Mesenchymal stem cell (in vitro differentiated cells and primary cell): Measurements from ENCODE around the gene WDR1.

Experiments used
- DNase-seq: peaks from one replicate; pipeline ENCODE4 v3.0.0-alpha.2; 2013
- H2AFZ ChIP-seq: one replicate; pipeline ENCODE4 v1.6.1; 2013; ENCODE audit warnings: low read depth, mild to moderate bottlenecking, control low read depth, inconsistent platforms, low read length, moderate library complexity
- H2AK5ac ChIP-seq: 2 replicates; pipeline ENCODE4 v1.6.1; 2013; ENCODE audit warnings: low read length, moderate library complexity, mild to moderate bottlenecking, inconsistent platforms; ENCODE audit not compliant: severe bottlenecking
- H2BK120ac ChIP-seq: one replicate; pipeline ENCODE4 v1.6.1; 2013; ENCODE audit warnings: low read depth, mild to moderate bottlenecking, inconsistent platforms, low read length, moderate library complexity
- H2BK12ac ChIP-seq, 2 experiments: one replicate each; pipeline ENCODE4 v1.6.1; 2013; ENCODE audit warnings: inconsistent platforms in 2 of 2, low read length in 2 of 2, mild to moderate bottlenecking in 2 of 2, moderate library complexity in 2 of 2, control low read depth in 1 of 2
- H2BK15ac ChIP-seq: one replicate; pipeline ENCODE4 v1.6.1; 2013; ENCODE audit warnings: mild to moderate bottlenecking, low read depth, inconsistent platforms; ENCODE audit not compliant: poor library complexity, severe bottlenecking
- H2BK5ac ChIP-seq: 2 replicates; pipeline ENCODE4 v1.6.1; 2013; ENCODE audit warnings: low read depth, mild to moderate bottlenecking, low read length, control low read depth, inconsistent platforms; ENCODE audit not compliant: poor library complexity, severe bottlenecking
- H3K14ac ChIP-seq, 2 experiments: one replicate each; pipeline ENCODE4 v1.6.1; 2013; ENCODE audit warnings: inconsistent platforms in 2 of 2, low read length in 2 of 2, control low read depth in 1 of 2, mild to moderate bottlenecking in 1 of 2, moderate library complexity in 1 of 2
- H3K18ac ChIP-seq, 2 experiments: one replicate each; pipeline ENCODE4 v1.6.1; 2013; ENCODE audit warnings: inconsistent platforms in 2 of 2, low read length in 2 of 2, control low read depth in 1 of 2, low read depth in 1 of 2, mild to moderate bottlenecking in 1 of 2
- H3K23ac ChIP-seq, 2 experiments: one replicate each; pipeline ENCODE4 v1.6.1; 2013; ENCODE audit warnings: inconsistent platforms in 2 of 2, low read length in 2 of 2, mild to moderate bottlenecking in 2 of 2, moderate library complexity in 2 of 2, control low read depth in 1 of 2
- H3K27ac ChIP-seq: 2 replicates; pipeline ENCODE4 v1.5.1; 2013; ENCODE audit warnings: mild to moderate bottlenecking, moderate library complexity, low read length, control low read depth, inconsistent platforms; ENCODE audit not compliant: poor library complexity, severe bottlenecking
- H3K27me3 ChIP-seq, 2 experiments: 2 replicates each; pipeline versions ENCODE4 v1.6.1 to v1.7.0; 2013; ENCODE audit warnings: low read length in 2 of 2, mild to moderate bottlenecking in 2 of 2, moderate library complexity in 2 of 2, control low read depth in 1 of 2, inconsistent platforms in 1 of 2; ENCODE audit not compliant: control insufficient read depth in 1 of 2, insufficient read depth in 1 of 2
- H3K36me3 ChIP-seq, 2 experiments: 2 replicates each; pipeline versions ENCODE4 v1.6.1 to v1.7.0; 2013; ENCODE audit warnings: low read length in 2 of 2, control low read depth in 1 of 2, inconsistent platforms in 1 of 2, low read depth in 1 of 2, mild to moderate bottlenecking in 1 of 2; ENCODE audit not compliant: insufficient read depth in 2 of 2, control insufficient read depth in 1 of 2
- H3K4ac ChIP-seq, 2 experiments: one replicate each; pipeline ENCODE4 v1.6.1; 2013; ENCODE audit warnings: inconsistent platforms in 2 of 2, low read length in 2 of 2, mild to moderate bottlenecking in 2 of 2, moderate library complexity in 2 of 2, control low read depth in 1 of 2, low read depth in 1 of 2
- H3K4me1 ChIP-seq: 2 replicates; pipeline ENCODE4 v1.6.1; 2013; ENCODE audit warnings: low read depth, low read length, control low read depth; ENCODE audit not compliant: control insufficient read depth, insufficient read depth
- H3K4me2 ChIP-seq: 2 replicates; pipeline ENCODE4 v1.6.1; 2013; ENCODE audit warnings: low read length, mild to moderate bottlenecking, inconsistent platforms; ENCODE audit not compliant: poor library complexity, severe bottlenecking
- H3K4me3 ChIP-seq, 2 experiments: 2 replicates each; pipeline versions ENCODE4 v1.5.1 to v1.7.0; 2013; ENCODE audit warnings: low read length in 2 of 2, mild to moderate bottlenecking in 2 of 2, control low read depth in 1 of 2, low read depth in 1 of 2; ENCODE audit not compliant: insufficient read depth in 1 of 2
- H3K79me1 ChIP-seq: replicated peaks from 2 replicates; pipeline ENCODE4 v1.6.1; 2013; ENCODE audit warnings: mild to moderate bottlenecking, control low read depth, low read length, inconsistent platforms; ENCODE audit not compliant: poor library complexity, severe bottlenecking
- H3K9ac ChIP-seq: 2 replicates; pipeline ENCODE4 v1.7.0; 2013; ENCODE audit warnings: mild to moderate bottlenecking, low read length, moderate library complexity
- H3K9me3 ChIP-seq: 2 replicates; pipeline ENCODE4 v1.7.0; 2013; ENCODE audit warnings: mild to moderate bottlenecking, low read length; ENCODE audit not compliant: control insufficient read depth
- H4K8ac ChIP-seq: one replicate; pipeline ENCODE4 v1.6.1; 2013; ENCODE audit warnings: inconsistent platforms, mild to moderate bottlenecking, low read length, moderate library complexity
- H4K91ac ChIP-seq: one replicate; pipeline ENCODE4 v1.6.1; 2013; ENCODE audit warnings: mild to moderate bottlenecking, low read length, inconsistent platforms
- WGBS: methylation state at CpG from one replicate; pipeline ENCODE4 v1.1.7; 2013; ENCODE audit warnings: mixed read lengths; 5-methylcytosine and 5-hydroxymethylcytosine counted together

WDR1 gene

DNA sequence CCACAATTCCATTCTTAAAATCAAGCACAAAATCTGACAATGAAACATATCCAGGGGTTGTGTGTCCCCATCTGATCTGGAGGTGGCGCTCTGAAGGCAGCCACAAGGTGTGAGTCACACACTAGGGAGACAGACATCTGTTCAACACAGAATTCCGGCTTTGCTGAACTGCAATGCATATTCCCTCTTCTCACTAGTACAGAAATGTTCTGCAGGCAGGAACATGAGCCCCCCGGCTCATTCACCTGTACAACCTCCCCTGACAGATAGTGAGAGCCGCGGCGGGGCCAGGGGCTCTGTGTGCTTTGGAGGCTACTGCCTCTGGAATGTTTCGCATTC is 41.9 kb downstream of the WDR1 start:
- Histone ChIP-seq H3K4me3 (no peak overlapping the region), H3K27me3 (no peaks in the 10 kb centered on the region), H3K36me3 (peaks cover 62 to 97% of the 10 kb centered on the region in 2 experiments), H2BK5ac (no peak overlapping the region), H2BK120ac (no peak overlapping the region), H2AFZ (no peak overlapping the region), H3K4me2 (no peak overlapping the region), H2BK12ac (no peak overlapping the region), H2BK15ac (no peak overlapping the region), H3K14ac (no peak overlapping the region), H3K4me1 (peaks cover 17% of the 10 kb centered on the region), H3K18ac (no peak overlapping the region), H3K4ac (no peak overlapping the region), H3K79me1 (peaks cover 25% of the 10 kb centered on the region), H2AK5ac (no peak overlapping the region), H3K23ac (no peak overlapping the region), H3K9ac (peak overlapping the region; percentile 11), H4K8ac (no peak overlapping the region), H4K91ac (no peak overlapping the region), H3K9me3 (no peaks in the 10 kb centered on the region), H3K27ac (peak overlapping the region; percentile 48)
- DNase-seq: peak; percentile 65
- WGBS: 96% methylated on average over 7 of the region's 7 CpGs

DNA sequence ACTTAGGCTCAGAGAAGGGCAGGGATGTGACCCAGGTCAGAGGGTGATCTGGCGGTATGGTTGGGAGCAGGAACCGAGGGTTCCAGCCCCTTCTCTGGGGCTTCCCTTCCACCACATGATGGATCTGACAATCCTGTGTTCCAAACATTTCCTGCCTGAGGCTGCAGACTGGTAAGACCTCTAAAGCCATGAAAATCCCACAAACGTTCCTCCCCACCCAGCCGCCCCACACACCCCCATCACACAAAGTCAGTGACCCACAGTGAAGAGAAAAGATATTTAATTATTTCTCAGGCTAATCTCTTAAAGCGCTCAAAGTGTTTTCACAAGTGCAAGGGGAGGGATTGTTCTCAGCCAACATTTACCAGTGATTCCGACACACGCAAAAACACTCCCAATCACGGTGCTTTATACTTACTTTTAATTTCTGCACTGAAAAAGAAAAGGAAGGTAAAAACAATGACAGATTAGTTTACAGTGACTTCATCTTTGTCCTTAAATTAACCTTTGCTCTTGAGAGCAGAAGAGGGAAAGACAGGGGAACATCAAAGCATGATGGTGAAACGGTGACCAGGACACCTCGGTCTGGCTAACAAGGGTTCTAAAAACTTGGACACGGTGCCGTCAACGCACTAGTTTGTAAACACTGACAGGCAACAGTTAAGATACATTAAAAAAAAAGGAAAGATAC is 42.4 kb downstream of the WDR1 start:
- no peak overlapping the region for H2AK5ac ChIP-seq
- no peak overlapping the region for H3K23ac ChIP-seq
- peaks cover 23% of the 10 kb centered on the region for H3K79me1 ChIP-seq
- peaks cover 17% of the 10 kb centered on the region for H3K4me1 ChIP-seq
- no peak overlapping the region for H2AFZ ChIP-seq
- DNase-seq: no peak
- H3K36me3 ChIP-seq: peaks cover 61 to 97% of the 10 kb centered on the region in 2 experiments
- no peaks in the 10 kb centered on the region for H3K9me3 ChIP-seq
- peak overlapping the region; percentile 11 for H3K9ac ChIP-seq
- H4K91ac ChIP-seq: no peak overlapping the region
- H2BK5ac ChIP-seq: no peak overlapping the region
- H3K27me3 ChIP-seq: no peaks in the 10 kb centered on the region
- no peak overlapping the region for H3K27ac ChIP-seq
- no peak overlapping the region for H3K18ac ChIP-seq
- no peak overlapping the region for H3K4me3 ChIP-seq
- no peak overlapping the region for H2BK12ac ChIP-seq
- H3K14ac ChIP-seq: no peak overlapping the region
- no peak overlapping the region for H2BK15ac ChIP-seq
- H3K4ac ChIP-seq: no peak overlapping the region
- H3K4me2 ChIP-seq: no peak overlapping the region
- 95% methylated on average over 10 of the region's 13 CpGs for WGBS
- no peak overlapping the region for H4K8ac ChIP-seq
- no peak overlapping the region for H2BK120ac ChIP-seq

DNA sequence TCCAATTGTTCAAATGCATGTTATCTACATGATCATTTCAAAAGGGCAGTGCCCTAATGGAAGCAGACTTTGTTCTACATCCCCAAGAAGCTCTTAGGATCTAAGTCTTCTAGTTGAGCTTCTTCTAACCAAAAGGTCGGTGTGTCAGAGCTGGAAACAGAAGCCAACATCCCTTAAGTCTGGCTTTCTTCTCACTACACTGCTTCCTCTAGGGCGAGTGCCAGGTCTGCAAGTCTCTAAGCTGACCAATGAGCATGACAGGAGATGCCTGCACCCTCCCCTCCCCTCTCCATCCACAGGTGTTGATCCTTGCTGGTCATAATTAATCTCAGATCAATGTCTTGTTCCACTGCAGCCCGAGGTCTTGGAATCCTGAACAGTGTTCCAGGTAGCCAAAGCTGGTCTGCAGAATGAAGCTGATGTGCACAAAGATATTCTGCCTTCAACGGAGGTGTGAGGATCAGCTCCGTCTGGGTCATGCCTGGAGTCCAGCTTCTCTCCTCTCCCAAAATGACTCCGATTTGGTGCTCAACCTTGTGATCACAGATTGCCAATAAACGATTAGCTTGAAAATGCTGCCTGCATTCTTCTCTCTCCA is 44.1 kb downstream of the WDR1 start:
- Histone ChIP-seq H4K91ac (no peak overlapping the region), H2AFZ (no peak overlapping the region), H3K36me3 (peaks cover 47 to 96% of the 10 kb centered on the region in 2 experiments), H3K4me2 (no peak overlapping the region), H2AK5ac (no peak overlapping the region), H4K8ac (no peak overlapping the region), H3K23ac (no peak overlapping the region), H2BK12ac (no peak overlapping the region), H2BK120ac (no peak overlapping the region), H3K4me3 (no peak overlapping the region), H2BK15ac (no peak overlapping the region), H3K4me1 (peaks cover 14% of the 10 kb centered on the region), H3K9ac (no peak overlapping the region), H3K18ac (no peak overlapping the region), H2BK5ac (no peak overlapping the region), H3K27ac (no peak overlapping the region), H3K79me1 (peaks cover 13% of the 10 kb centered on the region), H3K9me3 (no peaks in the 10 kb centered on the region), H3K14ac (no peak overlapping the region), H3K4ac (no peak overlapping the region), H3K27me3 (no peaks in the 10 kb centered on the region)
- no peak for DNase-seq
- 97% methylated on average over 6 of the region's 7 CpGs for WGBS

DNA sequence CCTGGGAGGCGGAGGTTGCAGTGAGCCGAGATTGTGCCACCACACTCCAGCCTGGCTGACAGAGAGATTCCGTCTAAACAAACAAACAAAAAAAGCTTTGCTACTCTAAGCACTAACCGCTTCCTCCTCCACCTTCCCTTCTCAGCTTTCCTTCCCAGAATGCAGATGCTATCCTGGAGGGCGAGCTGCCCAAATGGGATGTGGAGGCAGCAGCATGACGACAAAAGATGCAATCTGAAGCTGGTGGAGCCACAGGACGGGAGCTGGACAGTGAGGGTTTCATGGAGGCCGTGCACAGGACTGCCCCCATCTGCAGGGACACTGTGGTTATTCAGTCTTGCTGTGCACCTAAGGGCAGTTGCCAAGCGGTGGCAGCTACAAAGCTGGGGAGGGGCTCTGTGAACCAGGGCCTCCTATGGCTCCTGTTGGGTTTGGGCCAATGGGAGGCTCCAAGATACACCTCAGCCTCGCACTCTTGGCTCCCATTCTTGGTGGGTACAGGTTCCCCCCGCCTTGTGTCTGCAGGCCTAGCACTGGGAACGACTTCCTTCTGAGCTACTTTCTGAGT is 47.4 kb downstream of the WDR1 start:
- H2AFZ ChIP-seq: no peak overlapping the region
- WGBS: 93% methylated on average over 12 of the region's 12 CpGs
- no peak overlapping the region for H4K8ac ChIP-seq
- H3K27me3 ChIP-seq: no peaks in the 10 kb centered on the region
- no peak overlapping the region for H2BK12ac ChIP-seq
- no peak overlapping the region for H3K18ac ChIP-seq
- DNase-seq: no peak
- H3K79me1 ChIP-seq: peaks cover 8% of the 10 kb centered on the region
- H2BK15ac ChIP-seq: no peak overlapping the region
- H3K4me3 ChIP-seq: no peak overlapping the region
- no peak overlapping the region for H2BK5ac ChIP-seq
- H2AK5ac ChIP-seq: no peak overlapping the region
- no peak overlapping the region for H3K4ac ChIP-seq
- H2BK120ac ChIP-seq: no peak overlapping the region
- H3K27ac ChIP-seq: no peak overlapping the region
- H3K23ac ChIP-seq: no peak overlapping the region
- H4K91ac ChIP-seq: no peak overlapping the region
- peaks cover 25 to 88% of the 10 kb centered on the region in 2 experiments for H3K36me3 ChIP-seq
- H3K14ac ChIP-seq: no peak overlapping the region
- H3K9ac ChIP-seq: no peak overlapping the region
- H3K9me3 ChIP-seq: no peaks in the 10 kb centered on the region
- no peaks in the 10 kb centered on the region for H3K4me1 ChIP-seq
- H3K4me2 ChIP-seq: no peak overlapping the region
